ENCODE measurements around the gene IPO4. TPM values are rescaled to one million over a fixed set of nuclear protein-coding genes. Genes with fewer than 3 reads are reported as not detected.

IPO4 gene
- total RNA-seq, 2 donors from 2014 or later = 12.1 to 15.7 TPM

DNA sequence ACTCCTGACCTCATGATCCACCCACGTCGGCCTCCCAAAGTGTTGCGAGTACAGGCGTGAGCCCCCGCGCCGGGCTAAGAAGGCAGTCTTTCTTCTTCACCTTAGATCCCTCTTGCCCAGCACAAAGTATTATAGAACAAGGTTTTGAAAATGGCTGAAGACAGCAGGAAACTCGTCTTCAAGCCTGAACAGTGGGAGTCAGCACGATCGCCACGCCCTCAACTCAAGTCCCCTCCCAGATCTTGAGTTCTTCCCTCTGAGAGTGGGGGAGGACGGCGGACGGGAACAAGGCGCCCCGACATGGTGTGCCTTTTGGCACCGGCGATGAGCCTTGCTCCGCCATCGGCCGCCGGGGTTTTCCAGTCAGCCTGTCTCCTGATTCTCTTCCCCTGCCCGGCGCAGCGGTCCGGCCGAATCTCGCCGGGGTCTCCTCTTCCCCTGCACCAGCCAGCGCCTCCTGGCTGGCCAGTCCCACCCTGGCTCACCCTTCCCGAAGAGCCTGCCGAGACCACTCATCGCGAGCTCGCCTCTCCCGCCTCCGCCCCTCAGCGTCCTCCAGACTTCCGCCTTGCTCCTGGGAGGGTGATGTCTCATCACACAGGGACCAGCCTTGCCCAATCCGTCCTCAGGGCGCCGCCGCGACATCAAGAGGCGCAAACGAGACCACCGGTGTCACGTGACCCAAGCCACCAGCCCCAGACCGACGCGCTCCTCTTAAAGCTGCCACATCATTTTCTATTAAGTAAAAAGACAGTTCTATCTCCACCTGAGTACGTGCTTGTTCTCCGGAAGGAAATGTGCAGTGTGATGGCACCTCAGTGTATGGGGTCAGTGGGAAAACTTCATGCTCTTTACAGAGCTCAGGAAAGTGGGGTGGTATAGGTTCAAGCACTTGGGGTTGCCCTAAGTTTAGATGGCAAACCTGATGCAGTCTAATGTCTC lies 24.6 kb upstream of the IPO4 start, which contains the start of gene CHMP4A:
TSS of gene CHMP4A (minus strand) at position 565 of the 942 bp plus-strand sequence. CDS start at position 516, 49 bp downstream.
- H3K36me3 ChIP-seq = peaks cover 22% of the 10 kb centered on the region

GRCh38 chr14:24211311-24211710 lies 22.7 kb upstream of the IPO4 start:
- TF ChIP-seq CTCF (IDR thresholded peaks at IDR 0.05) = no peak
- Histone ChIP-seq H3K27ac (no peak overlapping the region), H3K4me3 (no peak overlapping the region), H3K4me1 (peaks cover 0 to 33% of the 10 kb centered on the region in 2 donors), H3K9me3 (no peaks in the 10 kb centered on the region), H3K27me3 (no peaks in the 10 kb centered on the region), H3K36me3 (peaks cover 30% of the 10 kb centered on the region)
- DNase-seq (ENCODE audit: low spot score) = no peak

More for the DNA sequence above, 24.6 kb upstream of the IPO4 start, which contains the start of gene CHMP4A:
- peak within 1 kb of the TSS; percentile 89 to 97 for H3K27ac ChIP-seq
- H3K4me1 ChIP-seq = peaks cover 0 to 35% of the 10 kb centered on the region in 2 donors
- no peaks in the 10 kb centered on the region for H3K27me3 ChIP-seq
- H3K4me3 ChIP-seq = peak within 1 kb of the TSS; percentile 78 to 93
- H3K9me3 ChIP-seq = no peaks in the 10 kb centered on the region
- TF ChIP-seq CTCF (IDR thresholded peaks at IDR 0.05) = peak in 1 of 2 donors; percentile 39
- DNase-seq (ENCODE audit: low spot score) = peak; percentile 99

DNA sequence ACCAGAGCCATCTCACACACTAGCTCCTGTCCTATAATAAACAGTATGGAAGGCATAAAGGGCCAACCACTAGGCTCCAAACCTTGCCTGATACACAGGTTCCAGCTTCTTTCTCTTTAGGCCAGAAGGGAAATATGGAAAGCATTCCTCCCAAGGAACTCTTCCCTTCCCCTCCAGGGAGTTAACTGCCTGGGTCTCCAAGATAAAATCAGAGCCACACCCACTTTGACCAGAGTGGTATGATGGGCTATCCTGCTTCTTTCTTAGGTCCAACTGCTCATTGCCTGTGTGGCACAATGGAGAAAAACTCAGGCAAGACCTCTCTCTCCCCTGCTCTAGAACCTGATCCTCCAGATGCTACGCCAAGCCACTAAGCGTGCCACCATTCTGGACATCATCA lies 19.0 kb upstream of the IPO4 start:
- H3K9me3 ChIP-seq = no peaks in the 10 kb centered on the region
- DNase-seq (ENCODE audit: low spot score) = no peak
- peaks cover 35% of the 10 kb centered on the region for H3K36me3 ChIP-seq
- H3K27me3 ChIP-seq = no peaks in the 10 kb centered on the region
- peaks cover 0 to 12% of the 10 kb centered on the region in 2 donors for H3K4me1 ChIP-seq
- H3K4me3 ChIP-seq = no peak overlapping the region
- H3K27ac ChIP-seq = no peak overlapping the region
- TF ChIP-seq CTCF (IDR thresholded peaks at IDR 0.05) = no peak

- no peak for TF ChIP-seq CTCF (IDR thresholded peaks at IDR 0.05)
- no peaks in the 10 kb centered on the region for H3K27me3 ChIP-seq
- H3K27ac ChIP-seq = no peak overlapping the region
- DNase-seq (ENCODE audit: low spot score) = no peak
- H3K36me3 ChIP-seq = peaks cover 35% of the 10 kb centered on the region
- no peak overlapping the region for H3K4me3 ChIP-seq
- no peaks in the 10 kb centered on the region for H3K9me3 ChIP-seq
- H3K4me1 ChIP-seq = peaks cover 0 to 8% of the 10 kb centered on the region in 2 donors
These were observed 18.5 kb upstream of the IPO4 start for GRCh38 chr14:24207104-24207551.

- Histone ChIP-seq H3K27me3 (no peaks in the 10 kb centered on the region), H3K4me1 (peaks cover 0 to 3% of the 10 kb centered on the region in 2 donors), H3K27ac (no peak overlapping the region), H3K4me3 (no peak overlapping the region), H3K36me3 (peaks cover 35% of the 10 kb centered on the region), H3K9me3 (no peaks in the 10 kb centered on the region)
- no peak for DNase-seq (ENCODE audit: low spot score)
- no peak for TF ChIP-seq CTCF (IDR thresholded peaks at IDR 0.05)
These were observed 17.9 kb upstream of the IPO4 start for GRCh38 chr14:24206260-24207103.

Data from right atrium auricular region (tissue), 2 donors.